Uterus (tissue), 2 donors: ENCODE measurements around the gene RBBP8.

Experiments used
- POLR2A ChIP-seq, 2 donors: fragments of 450-650 bp; IDR thresholded peaks; one replicate each; pipeline ENCODE4 v1.6.1; 2016; ENCODE audit warnings: antibody characterized with exemption in 2 of 2, mild to moderate bottlenecking in 1 of 2, moderate library complexity in 1 of 2
- TF ChIP-seq, protein P1 (sequence below), 4 experiments: fragments of 200-600 bp in 2 of 4; fragments of 450-650 bp in 2 of 4; sonication (generic) in 2 of 4; IDR thresholded peaks; one replicate each; pipeline ENCODE4 v1.5.1; 2016 to 2019; ENCODE audit warnings: antibody characterized with exemption in 4 of 4, mild to moderate bottlenecking in 2 of 4, moderate library complexity in 1 of 4

DNA sequence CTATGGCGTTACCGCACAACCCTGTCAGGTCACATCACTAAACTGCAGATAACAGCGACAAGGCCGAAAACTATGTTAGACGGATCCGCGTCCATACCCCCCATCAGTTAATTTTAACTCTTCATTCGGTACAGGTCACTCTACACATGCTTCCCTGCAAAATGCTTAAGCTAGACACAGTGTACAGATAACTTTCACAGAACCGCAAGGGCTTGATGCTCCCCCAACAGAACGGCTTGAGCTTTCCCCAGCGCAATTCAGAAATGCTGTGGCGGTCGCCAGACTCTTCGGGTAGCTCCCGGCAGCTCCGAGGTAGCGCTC, 283 bp upstream of the RBBP8 start:
- TF ChIP-seq, protein P1, sequence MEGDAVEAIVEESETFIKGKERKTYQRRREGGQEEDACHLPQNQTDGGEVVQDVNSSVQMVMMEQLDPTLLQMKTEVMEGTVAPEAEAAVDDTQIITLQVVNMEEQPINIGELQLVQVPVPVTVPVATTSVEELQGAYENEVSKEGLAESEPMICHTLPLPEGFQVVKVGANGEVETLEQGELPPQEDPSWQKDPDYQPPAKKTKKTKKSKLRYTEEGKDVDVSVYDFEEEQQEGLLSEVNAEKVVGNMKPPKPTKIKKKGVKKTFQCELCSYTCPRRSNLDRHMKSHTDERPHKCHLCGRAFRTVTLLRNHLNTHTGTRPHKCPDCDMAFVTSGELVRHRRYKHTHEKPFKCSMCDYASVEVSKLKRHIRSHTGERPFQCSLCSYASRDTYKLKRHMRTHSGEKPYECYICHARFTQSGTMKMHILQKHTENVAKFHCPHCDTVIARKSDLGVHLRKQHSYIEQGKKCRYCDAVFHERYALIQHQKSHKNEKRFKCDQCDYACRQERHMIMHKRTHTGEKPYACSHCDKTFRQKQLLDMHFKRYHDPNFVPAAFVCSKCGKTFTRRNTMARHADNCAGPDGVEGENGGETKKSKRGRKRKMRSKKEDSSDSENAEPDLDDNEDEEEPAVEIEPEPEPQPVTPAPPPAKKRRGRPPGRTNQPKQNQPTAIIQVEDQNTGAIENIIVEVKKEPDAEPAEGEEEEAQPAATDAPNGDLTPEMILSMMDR (IDR thresholded peaks at IDR 0.05) = no peak
- no peak for TF ChIP-seq POLR2A (IDR thresholded peaks at IDR 0.05)
